GM21723 (cell line): ENCODE measurements around the gene ACSL4.
"Not testable (repeated sequence)": the region's sequence is repeated elsewhere in the genome, so short reads cannot be mapped to it uniquely, and the experiment has no call there.

Experiments
- ATAC-seq: cut with Tn5 transposase; IDR thresholded peaks from one replicate; pipeline ENCODE4 v1.9.1; 2021; ENCODE audit warnings: mild to moderate bottlenecking, moderate library complexity; ENCODE audit not compliant: unreplicated experiment

Gene ACSL4

GRCh38 chrX:109732807-109733612, at the start of gene ACSL4:
Gene ACSL4 (minus strand): TSS chrX:109733257. CDS start chrX:109683363, 49,894 bp downstream.
- ATAC-seq: peak; percentile 80

DNA sequence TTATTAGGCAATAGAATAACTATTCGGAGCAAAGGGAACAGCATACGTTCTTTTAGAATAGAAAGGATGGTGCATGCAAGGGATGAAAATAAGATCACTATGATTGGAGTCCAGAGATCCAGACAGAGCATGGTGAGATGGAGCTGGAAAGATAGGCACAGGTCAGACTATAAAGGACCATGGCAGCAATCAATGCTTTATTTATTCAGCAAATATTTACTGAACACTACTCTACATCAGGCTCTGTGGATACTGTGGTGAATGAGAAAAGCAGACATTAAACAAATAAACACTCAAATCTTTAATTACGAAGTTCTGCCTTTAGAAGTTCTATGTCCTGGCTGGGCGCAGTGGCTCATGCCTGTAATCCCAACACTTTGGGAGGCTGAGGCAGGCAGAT, 44.7 kb upstream of the ACSL4 start:
- ATAC-seq: no peak

DNA sequence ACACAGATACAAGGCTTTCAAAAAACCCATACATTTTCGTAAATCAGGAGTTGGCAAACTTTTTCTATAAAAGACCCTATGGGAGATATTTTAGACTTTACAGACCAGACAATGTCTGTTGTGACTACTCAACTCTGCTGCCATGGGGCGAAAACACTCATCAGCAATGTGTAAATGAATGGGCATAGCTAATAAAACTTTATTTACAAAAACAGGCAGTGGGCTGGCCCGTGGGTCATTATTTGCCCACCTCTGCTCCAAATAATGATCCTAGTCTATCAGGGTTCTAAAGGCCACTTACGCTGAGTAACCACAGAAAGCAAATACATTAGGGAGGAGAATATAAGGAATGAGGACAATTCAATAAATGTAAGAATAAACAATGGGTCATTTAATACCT, 43.9 kb upstream of the ACSL4 start:
- no peak for ATAC-seq

GRCh38 chrX:109776432-109776831, 43.4 kb upstream of the ACSL4 start:
- ATAC-seq: no peak

DNA sequence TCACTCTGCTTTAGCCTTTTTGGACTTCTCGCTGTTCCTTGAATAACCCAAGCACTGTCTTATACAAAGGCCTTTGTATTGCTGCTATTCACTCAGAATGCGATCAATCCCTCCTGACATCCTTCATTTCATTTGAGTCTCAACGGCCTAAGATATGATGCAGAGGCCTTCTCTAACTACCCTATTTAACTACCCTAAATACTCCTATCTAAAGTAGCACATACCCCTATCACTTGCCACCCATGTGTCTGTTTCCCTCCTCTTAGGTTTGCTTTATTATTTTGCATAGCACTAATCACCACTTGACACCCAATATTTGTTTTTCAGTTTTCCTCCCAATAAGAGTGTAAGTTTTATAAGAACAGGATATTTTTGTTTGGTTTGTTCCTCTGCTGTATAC, 42.3 kb upstream of the ACSL4 start:
- ATAC-seq: no peak

DNA sequence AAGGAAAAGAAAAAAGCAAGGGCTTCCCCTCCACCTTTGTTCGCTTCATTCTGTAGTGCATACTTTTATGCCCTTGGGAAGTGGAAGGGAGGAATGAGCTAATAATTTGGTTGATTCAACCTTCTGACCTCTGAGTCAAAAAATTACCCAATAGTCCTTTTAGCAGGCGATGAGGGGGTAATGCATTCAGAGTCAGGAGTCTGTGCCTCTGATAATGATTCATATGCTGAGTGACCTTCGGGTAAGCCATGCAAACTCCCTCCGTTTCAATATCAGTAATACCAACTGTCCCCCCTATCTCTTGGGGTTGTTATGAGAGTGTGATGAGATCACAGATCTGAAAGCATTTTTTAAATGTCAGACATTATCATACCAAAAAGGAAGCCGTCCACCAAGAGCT, 41.6 kb upstream of the ACSL4 start:
- ATAC-seq: peak; percentile 90

- ATAC-seq: no peak
These were observed 41.1 kb upstream of the ACSL4 start for GRCh38 chrX:109774136-109774535.

- no peak for ATAC-seq
These were observed 40.3 kb upstream of the ACSL4 start for GRCh38 chrX:109773374-109773773.

GRCh38 chrX:109770780-109771179, 37.7 kb upstream of the ACSL4 start:
- ATAC-seq: no peak

GRCh38 chrX:109760922-109761250, 27.8 kb upstream of the ACSL4 start:
- ATAC-seq: no peak

DNA sequence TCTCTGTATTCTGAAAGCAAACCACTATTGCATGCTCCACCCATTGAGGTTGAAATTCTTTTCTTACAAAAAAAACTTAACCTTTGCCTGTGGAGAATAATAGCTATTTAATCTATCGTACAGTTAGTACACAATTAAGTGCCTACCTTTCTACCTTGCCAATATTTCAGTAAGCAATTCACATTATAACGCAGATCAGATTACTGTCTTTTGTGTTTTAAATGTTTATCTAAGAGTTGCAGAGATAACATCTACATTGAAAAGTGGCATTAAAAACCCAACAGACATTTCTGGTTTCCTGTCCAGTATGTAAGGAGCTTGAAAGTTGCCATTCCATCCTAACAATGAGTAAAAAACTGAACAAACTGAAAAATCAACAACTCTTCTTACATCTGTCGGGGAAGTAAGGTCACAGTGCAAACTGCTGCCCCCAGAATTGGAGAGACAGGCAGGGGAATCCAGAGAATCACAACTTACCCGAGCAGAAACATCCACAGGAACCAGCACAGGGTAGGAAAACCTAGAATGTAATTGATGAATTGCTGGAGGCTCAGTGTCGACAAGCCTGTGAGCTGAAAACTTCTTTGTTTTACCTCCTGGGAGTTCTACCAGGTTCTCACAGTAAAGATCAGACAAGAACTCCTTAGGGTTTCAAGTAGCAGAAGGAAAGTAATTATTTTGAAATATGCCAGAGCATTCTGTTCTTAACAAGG, 27.3 kb upstream of the ACSL4 start:
- no peak for ATAC-seq

DNA sequence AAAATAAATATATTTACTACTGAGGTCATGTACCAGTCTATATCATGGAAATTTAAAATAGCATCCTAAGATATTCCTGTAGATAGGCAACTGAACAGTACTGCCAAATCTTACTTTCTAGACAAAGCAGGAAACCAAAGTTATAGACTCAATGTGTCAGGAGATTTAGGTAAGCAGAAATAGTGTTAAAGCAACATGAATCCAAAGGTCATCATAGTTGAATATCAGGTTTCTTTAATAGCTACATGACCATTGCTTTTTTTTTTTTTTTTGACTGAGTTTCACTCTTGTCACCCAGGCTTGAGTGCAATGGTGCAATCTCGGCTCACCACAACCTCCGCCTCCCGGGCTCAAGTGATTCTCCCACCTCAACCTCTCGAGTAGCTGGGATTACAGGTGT, 20.2 kb upstream of the ACSL4 start:
- ATAC-seq: no peak

GRCh38 chrX:109751698-109752097, 18.6 kb upstream of the ACSL4 start:
- no peak for ATAC-seq

DNA sequence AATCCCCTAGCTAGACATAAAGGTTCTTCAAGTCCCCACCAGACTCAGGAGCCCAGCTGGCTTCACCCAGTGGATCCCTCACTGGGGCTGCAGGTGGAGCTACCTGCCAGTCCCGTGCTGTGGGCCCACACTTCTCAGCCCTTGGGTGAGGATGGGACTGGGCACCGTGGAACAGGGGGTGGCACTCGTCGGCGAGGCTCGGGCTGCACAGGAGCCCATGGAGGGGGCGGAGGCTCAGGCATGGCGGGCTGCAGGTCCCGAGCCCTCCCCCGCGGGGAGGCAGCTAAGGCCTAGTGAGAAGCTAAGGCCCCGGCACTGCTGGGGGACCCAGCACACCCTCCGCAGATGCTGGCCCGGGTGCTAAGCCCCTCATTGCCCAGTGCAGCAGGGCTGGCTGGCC, 16.1 kb upstream of the ACSL4 start:
- ATAC-seq: no peak

DNA sequence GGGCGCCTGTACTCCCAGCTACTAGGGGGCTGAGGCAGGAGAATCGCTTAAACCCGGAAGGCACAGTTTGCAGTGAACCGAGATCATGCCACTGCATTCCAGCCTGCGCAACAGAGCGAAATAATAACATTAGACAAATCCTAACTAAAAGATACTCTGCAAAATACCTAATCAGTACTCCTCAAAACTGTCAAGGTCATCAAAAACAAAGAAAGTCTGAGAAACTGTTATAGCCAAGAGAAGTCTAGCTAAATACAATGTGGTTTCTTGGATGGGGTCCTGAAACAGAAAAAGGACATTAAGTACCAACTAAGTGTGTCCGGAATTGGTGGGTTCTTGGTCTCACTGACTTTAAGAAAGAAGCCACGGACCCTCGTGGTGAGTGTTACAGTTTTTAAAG, 14.6 kb upstream of the ACSL4 start:
- ATAC-seq: no peak

DNA sequence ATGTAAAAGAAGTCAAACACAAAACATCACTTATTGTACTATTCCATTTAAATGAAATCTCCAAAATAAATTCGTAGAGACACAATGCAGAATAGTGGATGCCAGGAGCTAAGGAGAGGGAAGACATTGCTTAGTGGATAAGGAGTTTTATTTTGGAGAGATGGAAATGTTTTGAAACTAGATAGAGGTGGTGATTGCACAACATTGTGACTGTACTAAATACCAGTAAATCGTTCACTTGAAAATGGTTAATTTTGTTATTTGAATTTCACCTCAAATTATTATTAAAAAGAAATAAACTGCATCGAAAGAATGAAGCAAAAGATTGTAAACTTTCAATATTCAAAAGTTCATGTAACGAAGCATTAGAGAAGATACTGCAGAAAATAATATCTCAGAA, 9.7 kb upstream of the ACSL4 start:
- ATAC-seq: no peak

- not testable (repeated sequence) for ATAC-seq
These were observed 7.8 kb upstream of the ACSL4 start for GRCh38 chrX:109740896-109741295.

DNA sequence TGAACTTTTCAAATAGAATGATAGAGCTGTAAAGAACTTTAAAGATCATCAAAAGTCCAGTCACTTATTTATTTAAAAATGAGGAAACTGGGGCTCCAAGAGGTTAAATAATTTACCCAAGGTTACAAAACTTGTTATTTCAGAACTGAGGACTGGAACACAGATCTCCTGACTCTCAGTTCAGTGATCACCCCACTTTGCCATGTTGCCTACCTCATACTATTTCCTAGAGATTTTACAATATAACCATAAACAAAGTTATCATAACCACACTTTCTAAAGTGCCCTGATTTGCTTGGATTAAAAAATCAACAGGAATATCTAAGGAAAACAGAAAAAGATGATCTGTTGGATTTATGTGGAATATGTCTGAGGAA, 7.4 kb upstream of the ACSL4 start:
- no peak for ATAC-seq

GRCh38 chrX:109739625-109740432, 6.8 kb upstream of the ACSL4 start:
- ATAC-seq: no peak

DNA sequence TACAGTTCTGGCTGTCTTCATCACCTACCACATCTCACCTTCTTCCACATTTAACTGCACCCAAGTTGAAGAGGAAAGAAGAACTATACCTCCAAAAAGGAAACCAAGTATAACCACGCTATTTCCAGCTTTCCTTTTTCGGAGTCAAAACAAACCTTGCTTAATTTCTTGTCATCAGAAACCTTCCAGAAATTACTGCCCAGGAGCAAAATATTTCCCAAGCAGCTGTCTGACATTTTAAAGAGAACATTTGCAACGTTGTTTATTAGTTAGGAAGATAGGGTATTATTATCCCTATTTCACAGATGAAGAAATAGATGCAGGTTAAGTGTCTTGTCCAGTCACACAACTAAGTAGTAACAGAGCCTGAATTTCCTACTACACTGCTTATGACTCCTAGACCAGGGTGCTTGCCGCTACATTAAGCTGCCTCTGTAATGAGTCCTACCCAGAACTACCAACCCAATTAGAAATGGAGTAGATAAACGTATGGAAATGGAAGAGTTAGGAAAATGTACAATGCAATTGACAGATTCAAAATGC, 2.2 kb upstream of the ACSL4 start:
- ATAC-seq: no peak

GRCh38 chrX:109733613-109734083, 591 bp upstream of the ACSL4 start:
- no peak for ATAC-seq
